Smooth muscle cell of the brain vasculature (primary cell): ENCODE results near the gene LCA5.
"Not testable (repeated sequence)": the region's sequence is repeated elsewhere in the genome, so short reads cannot be mapped to it uniquely, and the experiment has no call there.

Experiments
- DNase-seq: peaks from one replicate; pipeline ENCODE4 v3.0.0-alpha.2; 2012; ENCODE audit warnings: low read depth, low spot score

The LCA5 gene

GRCh38 chr6:79536954-79537747 is at the start of gene LCA5:
LCA5 (minus strand) TSS chr6:79537430; CDS start chr6:79518894, 18,536 bp downstream.
- DNase-seq: peak; percentile 92

DNA sequence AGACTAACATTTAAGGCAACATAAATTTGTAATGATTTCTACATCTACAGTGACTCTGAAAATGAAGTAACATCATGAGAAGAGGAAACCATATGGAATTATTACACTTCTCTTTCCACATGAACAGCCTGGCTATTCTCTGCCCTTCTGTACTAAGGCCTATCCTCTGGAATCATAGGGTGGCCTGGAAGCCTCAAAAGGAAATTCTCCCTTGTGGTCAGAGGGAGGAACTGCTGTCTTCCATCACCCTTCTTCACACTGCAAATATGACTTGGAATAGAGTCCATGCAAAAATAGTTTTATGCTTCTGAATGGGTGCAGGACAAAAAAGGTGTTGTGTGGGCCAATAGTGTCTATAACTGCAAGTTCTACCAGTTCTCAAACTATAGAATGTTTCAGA is 49.3 kb upstream of the LCA5 start:
- no peak for DNase-seq

DNA sequence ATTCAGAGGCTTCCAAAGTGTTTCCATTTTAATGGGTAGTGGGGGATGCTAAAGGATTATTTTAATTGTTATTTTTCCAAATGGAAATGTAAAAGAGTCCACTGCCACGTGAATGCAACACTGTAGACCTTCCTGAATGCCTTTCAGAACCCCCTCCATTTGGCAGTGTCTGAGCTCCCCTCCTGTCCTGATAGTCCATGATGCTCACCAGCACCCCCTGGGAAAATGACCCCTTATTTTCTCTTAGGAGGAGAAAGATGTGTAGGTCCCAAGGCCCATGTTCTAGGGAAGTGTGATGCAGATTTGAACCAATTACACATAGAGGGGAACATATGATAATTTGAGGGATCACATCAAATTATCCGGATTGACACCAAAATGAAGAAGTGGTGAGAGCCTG is 47.1 kb upstream of the LCA5 start:
- no peak for DNase-seq

- not testable (repeated sequence) for DNase-seq
Observed at GRCh38 chr6:79577926-79578325, 40.7 kb upstream of the LCA5 start.

- peak; percentile 69 for DNase-seq
Observed at GRCh38 chr6:79574630-79575225, 37.5 kb upstream of the LCA5 start.

- DNase-seq: no peak
Observed at GRCh38 chr6:79574174-79574573, 36.9 kb upstream of the LCA5 start.

- no peak for DNase-seq
Observed at GRCh38 chr6:79571030-79571367, 33.8 kb upstream of the LCA5 start.

GRCh38 chr6:79570129-79571029 is 33.1 kb upstream of the LCA5 start:
- peak; percentile 33 for DNase-seq

DNA sequence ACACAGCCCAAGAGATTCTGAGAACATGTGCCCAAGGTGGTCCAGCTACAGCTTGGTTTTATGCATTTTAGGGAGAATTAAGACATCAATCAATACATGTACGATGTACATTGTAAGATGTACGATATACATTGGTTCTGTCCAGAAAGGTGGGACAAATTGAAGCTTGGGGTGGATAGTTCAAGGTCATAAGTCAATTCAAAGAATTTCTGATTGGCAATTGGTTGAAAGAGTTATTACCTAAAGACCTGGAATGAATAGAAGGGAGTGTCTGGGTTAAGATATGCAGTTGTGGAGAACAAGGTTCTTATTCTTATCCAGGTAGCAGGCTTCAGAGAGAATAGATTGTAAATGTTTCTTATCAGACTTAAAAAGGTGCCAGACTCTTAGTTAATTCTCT is 31.8 kb upstream of the LCA5 start:
- no peak for DNase-seq

DNA sequence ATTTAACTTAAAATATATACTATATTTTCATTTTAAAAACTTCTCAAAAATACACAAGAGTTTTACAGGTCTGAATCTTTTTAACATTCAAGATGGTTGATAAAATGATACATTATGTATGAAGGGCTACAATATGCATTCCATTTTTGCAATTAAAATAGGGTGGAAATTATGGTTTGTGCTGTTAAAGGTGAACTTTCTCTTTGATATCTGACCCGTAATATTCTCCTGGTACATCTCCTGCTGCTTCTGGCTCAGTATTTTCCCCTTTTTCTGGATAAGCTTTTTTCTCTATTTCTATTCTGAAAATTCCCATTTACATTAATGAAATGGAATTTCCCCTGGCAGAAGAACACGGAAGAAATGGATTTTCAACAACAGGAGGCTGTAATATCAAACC is 27.4 kb upstream of the LCA5 start:
- DNase-seq: no peak

DNA sequence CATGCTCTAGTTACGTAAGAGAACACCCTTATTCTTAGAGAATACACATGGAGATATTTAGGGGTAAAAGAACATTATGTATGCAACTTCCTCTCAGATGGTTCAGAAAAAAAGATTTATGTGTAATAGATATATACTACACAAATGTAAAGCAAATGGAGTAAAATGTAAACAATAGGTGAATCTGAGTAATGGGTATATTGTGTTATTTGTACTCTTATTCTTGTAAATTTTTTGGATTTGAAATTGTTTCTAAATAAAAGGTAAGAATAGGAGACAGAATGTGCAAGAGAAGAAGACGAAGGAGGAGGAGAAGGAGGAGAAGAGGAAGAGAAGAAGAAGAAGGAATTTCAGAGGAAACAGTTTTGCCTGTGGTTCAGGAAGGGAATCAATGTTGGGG is 22.5 kb upstream of the LCA5 start:
- no peak for DNase-seq

DNA sequence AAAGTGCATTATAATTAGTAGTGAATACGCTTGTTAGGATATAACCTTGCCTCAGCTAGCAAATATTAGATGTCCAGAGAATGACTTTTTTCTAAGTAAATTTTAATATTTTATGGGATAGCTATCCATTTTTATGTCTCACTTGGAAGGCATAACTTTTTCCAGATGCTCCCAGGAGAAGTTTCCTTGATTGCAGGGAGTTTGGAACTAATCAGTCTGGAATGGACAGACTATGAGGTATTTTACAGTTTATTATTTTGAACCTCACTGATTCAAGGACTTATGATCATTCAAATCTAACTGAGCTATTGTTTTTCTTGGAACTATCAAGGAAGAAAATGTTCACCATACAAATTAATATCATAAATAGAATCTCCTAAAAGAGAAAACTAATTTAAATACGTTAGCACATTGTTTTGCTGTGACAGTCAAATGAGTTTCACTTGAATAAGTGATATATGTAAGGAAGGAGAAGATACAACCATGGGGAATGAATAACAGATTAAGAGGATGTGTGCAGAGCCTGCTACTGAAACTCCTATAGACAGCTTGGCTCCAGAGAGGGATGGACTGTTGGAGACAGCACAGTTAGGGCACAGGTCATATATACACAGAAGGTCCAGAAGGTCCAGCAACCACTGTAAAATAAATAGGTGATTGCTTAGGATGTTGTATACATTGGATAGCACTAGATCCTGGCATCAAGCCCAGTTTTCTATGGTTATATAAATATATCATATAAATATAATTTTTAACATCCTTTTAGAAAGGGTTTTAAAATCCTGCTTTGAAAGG is 20.6 kb upstream of the LCA5 start:
- no peak for DNase-seq

DNA sequence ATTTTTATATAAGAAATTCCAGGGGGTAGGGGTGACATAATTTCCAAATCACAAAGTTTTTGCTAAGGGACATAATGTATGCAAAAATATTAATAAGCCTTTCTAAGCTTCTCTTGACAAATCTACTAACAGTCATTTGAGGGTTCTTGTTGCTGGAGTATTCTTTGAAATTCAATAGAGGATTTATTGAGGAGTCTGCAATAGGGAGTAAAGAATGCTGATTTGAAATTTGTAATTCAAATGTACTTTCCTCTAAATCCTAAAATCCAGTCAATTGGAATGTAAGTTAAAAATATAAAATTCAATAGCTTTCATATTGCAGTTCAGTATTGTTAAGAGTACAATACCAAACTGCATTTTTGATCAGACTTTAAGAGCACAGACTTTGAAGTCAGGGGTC is 17.1 kb upstream of the LCA5 start:
- no peak for DNase-seq

DNA sequence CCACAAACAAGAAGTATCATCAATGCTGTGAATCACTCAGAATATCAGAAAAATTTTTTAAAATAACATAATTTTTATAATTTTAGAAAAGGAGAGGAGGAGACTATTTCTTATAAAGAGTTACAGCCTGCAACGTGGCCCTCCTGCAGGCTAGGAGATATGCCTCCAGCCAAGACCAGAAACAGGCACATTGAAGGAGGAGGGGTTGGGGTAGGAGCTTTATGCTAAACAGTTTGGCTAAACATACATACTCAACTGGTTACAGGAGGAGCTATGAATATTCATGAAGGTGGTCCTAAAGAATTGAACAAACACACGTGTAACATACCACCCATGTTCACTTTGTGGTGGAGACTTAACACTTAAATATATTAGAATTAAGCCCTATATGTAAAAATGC is 14.2 kb upstream of the LCA5 start:
- DNase-seq: no peak

GRCh38 chr6:79548304-79548703 is 11.1 kb upstream of the LCA5 start:
- no peak for DNase-seq

GRCh38 chr6:79546186-79546585 is 9.0 kb upstream of the LCA5 start:
- DNase-seq: no peak

DNA sequence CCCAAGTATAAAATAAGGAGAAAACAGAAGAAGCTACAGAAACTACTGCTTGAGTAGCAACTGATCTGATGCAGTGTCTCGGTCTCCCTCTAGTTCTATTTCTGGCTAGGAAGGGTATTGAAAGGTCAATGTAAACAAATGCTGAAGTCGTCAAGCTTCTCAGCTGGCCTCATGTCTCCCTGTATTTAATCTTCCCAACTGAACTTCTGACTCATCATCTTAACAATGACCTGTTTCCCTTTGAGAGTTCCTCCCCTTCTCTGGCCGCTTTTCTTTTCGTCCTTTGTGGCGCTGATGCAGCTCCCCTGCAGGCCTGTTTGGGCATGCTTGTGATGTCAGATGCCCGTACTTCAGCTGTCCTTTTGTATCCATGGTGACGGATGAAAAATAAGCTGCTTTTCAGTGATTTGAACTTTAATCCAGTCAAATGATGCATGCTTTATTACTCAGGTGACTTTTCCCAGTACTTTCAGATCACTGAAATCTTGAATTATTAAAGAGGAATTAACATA is 7.8 kb upstream of the LCA5 start:
- peak; percentile 97 for DNase-seq

GRCh38 chr6:79544299-79544927 is 7.2 kb upstream of the LCA5 start:
- DNase-seq: no peak

DNA sequence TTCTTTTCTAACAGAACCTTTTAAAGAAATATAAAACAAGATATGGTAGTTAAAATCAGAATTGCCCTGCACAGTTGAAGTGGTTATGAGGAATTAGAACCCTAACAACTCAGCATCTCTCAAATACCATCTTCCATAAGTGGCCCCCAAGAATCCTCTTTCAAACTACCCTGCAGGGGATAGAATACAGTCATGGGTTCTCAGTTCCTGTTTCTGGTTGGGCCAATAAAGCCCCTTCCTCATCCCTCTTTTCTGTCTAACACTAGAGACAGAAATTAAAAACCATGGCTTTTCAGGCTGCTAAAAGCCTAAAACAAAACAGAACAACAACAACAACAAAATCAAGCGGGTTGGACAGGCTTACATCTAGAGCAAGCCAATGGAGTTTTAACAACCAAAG is 6.7 kb upstream of the LCA5 start:
- no peak for DNase-seq

- DNase-seq: no peak
Observed at GRCh38 chr6:79543411-79543810, 6.2 kb upstream of the LCA5 start.
